Effector CD4-positive, alpha-beta T cell (primary cell): ENCODE results near the gene BTBD10.
"Not testable (repeated sequence)": the region's sequence is repeated elsewhere in the genome, so short reads cannot be mapped to it uniquely, and the experiment has no call there.

Source experiments
- DNase-seq: peaks from one replicate; pipeline ENCODE4 v3.0.0-alpha.2; 2020

BTBD10 gene

DNA sequence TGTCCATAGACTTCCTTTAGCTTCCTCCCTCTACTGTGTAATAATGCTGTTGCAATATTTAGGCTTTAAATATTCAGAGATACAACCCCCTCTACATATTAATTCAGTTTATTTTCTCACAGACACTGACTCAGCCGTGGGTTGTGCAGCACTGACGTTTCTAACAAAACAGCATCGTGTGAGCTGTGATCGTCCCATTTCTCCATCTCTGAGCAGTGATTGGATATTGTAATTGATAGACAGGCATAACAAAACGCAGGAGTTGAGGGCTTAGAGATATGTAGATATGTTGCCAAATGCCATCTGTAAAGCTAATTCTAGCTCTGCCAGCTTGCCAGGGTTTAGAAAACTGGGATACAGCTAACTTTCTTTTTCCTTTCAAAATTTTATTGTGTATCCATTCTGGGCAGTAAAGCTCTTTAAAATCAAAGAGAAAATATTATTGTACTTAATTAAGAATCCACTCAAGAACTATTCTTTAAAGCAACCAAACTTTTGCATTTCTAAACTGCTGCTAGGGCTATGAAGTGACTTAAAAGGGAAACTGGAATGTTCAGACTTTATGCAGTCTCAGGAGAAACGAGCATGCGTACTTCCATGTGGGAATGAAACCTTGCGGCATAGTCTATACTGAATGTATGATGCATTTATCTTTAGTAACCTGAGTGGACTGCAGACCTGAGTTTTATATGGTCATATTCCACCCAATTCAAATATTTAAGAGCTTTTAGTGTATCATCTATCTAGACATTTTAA, 22.7 kb downstream of the BTBD10 start:
- no peak for DNase-seq

DNA sequence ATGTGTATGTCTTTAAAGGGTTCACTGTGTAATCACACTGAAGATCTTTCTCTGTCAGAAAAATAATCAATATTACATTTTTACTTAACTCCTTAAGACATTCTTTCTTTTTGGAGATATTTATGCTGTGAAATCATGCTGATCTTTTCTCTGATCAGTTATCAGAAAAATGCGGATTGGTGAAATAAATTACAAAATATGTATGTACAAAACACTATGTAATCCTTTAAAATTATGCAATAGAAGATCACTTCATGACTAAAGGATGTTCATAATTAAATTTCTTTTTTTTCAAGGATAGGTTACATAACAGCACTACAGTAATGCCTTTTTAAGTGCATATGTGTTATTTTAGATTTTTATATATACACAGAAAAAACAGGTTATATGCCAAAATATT, 24.7 kb downstream of the BTBD10 start:
- no peak for DNase-seq

DNA sequence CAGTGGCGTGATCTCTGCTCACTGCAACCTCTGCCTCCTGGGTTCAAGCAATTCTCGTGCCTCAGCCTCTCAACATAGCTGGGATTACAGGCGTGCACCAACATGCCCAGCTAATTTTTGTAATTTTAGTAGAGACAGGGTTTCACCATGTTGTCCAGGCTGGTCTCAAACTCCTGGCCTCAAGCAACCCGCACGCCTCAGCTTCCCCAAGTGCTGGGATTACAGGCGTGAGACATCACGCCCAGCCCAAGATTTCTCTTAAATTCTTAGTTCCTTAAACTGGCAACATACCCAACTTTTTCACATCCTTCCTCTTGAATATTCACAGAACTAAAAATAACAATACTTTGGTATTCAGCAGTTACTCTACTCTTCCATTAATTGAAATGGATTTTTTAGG, 26.2 kb downstream of the BTBD10 start:
- not testable (repeated sequence) for DNase-seq

DNA sequence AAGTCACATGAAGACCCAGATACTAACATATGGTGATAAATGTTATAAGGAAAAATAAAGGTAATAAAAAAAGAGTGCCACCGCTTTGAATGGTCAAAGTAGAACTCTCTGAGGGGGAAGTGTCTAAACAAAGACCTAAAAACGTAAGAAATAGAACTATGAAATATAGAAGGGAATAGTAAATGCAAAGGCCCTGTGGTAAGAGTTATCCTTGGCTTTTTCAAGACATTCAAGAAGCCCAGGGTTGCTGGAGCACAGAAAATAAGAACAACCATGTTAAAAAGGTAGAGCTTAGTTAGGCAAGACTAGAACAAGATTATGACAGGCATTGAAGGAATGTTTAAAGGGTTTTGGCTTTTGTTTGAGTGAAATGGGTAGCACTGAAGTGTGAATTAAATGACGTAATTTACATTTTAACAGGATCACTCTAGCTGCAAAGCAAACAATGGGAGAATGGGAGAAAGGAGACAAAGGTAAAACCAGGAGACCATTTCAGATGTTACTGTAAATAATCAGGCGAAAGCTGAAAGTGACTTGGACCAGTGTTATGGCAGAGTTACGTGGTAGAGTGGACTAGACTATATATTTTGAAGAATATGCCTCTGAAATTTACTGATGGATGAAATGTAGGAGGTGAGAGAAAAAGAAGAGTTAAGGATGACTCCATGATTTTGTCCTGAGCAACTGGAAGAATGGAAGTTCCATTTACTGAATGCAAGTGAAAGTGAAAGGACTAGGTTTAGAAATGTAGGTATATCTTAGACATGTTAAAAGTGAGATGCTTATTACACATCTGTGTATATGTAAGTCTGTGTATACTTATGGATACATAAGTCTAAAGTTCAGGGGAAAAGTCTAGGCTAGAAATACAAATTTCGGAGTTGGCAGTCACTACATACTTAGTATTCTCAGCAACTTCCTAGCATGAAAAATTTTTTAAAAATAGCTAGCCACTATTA, 28.5 kb downstream of the BTBD10 start:
- DNase-seq, result no peak

DNA sequence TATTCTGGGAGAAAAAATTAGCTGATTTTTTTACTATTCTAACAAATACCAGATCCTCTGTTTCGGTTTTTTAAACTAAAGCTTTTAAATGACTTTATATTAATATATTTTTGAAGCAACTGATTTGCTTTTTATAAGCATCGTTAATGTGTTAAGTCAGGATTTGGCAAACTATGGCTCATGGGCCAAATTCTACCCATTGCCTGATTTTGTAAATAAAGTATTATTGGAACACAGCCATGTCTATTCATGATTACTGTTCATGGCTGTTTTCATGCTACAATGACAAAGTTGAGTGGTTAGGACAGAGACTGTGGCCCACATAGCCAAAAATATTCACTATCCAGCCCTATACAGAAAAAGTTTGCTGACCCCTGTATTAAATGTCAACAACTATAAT, 29.6 kb downstream of the BTBD10 start:
- DNase-seq, result no peak

DNA sequence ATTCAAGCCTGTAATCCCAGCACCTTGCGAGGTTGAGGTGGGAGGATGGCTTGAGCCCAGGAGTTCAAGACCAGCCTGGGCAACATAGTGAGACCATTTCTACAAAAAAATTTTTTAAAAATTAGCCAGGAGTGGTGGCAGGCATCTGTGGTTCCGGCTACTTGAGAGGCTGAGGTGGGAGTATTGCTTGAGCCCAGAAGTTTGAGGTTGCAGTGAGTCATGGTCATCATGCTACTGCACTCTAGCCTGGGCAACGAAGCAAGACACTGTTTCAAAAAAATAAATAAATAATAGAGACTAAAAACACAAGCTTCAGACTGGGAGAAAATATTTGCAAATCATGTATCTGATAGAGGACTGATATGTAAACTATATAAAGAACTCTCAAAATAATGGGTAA, 33.2 kb downstream of the BTBD10 start:
- no peak for DNase-seq

DNA sequence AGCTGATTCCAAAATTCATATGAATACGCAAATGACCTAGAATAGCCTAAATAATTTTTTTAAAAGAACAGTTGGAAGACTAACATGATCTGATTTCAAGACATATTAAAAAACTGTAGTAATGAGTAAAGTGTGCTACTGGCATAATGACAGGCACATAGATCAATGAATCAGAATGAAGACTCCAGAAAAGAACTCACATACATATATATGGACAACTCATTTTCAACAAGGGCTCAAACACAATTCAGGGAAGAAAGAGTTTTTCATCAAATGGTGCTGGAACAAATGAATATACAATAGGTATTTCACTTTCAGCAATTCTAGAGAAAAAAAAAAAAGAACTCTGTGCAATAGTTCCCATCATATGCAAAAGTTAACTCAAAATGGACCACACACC, 33.7 kb downstream of the BTBD10 start:
- DNase-seq, result no peak

DNA sequence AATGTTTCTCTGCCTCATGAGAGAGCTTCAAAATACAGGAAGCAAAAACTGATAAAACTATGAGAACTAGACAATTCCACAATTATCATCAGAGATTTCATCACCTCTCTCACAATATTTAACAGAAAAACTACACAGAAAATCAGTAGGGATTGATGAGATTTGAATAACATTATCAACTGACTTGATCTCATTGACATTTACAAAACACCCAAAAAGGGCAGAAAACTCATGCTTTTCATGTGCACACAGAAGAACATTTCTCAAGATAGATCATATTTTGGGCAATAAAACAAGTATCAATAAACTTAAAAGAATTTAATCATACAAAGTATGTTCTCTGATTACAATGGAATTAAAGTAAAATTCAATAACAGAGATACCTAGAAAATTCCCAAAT, 35.6 kb downstream of the BTBD10 start:
- DNase-seq, result no peak

DNA sequence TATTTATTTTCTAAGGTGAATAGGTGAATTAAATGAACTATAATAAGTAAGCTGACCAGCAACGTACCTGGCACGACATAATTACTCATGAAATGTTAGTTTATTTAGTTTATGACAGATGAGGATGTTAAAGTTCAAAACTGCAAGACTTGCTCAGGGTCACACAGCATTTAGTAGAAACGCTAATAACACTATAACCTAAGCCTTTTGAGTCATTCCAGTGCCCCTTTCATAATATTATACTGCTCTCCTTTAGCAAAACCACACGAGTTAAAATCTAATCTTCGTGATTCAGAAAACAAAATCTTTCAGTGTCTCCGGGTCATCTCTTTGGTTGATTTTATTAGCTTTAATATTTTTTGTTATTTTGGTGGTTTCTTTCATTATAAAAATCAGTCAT, 39.6 kb downstream of the BTBD10 start:
- no peak for DNase-seq

DNA sequence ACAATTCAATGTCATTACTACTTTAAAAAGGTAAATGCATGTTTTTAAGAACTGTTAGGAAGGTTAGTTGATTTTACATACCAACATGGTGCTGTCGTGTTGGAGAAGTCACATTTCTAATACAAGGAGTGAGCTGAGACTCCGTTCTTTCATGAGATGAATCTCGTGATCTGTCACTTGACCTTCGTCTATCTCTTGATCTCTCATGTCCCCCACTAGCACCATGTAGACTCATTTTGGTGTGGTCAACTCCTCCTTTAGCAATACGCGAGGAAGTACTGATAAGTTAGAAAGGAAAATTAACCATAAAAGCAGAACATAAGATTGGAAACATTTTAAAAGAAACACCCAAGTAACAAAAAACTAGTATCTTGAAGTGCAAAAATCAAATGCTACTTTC, 41.5 kb downstream of the BTBD10 start:
- no peak for DNase-seq

DNA sequence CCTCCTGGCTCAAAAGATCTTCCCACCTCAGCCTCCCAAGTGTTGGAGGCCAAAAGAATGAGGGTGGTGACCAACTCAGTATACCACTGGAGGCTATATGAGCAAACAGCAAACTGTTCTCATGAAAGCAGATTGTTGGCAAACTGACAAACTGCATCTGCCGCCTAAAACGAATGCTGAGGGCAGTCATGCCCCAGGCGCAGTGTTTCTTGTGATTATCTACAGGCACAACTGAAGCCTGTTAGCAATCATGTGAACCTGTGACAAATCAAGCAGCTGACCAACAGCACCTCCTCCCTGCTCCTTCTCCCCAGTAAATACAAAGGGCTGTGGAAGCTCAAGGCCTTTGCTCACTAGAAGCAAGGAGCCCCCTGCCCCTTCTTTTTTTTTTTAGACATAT, 47.8 kb downstream of the BTBD10 start:
- DNase-seq, result no peak

DNA sequence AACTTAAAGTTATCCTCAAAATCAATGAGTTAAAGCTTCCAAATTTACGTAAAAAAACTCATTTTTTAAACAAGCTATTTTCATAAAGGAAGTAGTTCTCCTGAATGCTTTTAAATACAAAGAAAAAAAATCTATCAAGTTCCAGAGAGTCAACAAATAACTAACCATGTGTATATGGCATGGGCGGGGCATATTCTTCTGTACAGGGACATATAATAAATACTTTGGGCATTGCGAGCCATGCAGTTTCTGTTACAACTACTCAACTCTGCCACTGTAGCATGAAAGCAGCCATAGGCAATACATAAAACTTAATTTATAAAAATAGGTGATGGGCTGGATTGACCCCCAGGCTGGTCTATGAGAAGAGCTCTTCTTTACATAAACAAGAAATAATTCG, 57.8 kb downstream of the BTBD10 start:
- no peak for DNase-seq

DNA sequence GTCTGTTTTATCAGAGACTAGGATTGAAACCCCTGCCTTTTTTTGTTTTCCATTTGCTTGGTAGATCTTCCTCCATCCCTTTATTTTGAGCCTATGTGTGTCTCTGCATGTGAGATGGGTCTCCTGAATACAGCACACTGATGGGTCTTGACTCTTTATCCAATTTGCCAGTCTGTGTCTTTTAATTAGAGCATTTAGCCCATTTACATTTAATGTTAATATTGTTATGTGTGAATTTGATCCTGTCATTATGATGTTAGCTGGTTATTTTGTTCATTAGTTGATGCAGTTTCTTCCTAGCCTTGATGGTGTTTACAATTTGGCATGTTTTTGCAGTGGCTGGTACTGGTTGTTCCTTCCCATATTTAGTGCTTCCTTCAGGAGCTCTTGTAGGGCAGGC, 64.7 kb downstream of the BTBD10 start:
- DNase-seq, result not testable (repeated sequence)

DNA sequence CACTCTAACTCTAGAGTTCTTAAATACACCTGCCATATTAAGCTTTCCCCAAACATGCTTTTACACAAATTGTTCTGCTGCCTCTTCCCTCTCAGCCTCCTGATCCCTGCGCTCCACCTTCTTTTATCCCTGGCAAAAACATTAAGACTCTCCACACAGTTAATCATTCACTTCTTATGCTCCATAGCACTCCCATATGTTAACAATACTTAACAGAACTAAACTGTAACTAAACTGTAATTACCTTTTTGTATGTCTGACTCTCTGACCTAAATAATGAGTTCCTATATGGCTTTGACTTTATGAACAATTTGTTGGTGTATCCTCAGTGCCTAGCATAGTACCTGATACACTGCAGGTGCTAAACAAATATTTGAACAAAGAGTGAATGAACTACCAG, 71.8 kb downstream of the BTBD10 start:
- DNase-seq, result no peak

DNA sequence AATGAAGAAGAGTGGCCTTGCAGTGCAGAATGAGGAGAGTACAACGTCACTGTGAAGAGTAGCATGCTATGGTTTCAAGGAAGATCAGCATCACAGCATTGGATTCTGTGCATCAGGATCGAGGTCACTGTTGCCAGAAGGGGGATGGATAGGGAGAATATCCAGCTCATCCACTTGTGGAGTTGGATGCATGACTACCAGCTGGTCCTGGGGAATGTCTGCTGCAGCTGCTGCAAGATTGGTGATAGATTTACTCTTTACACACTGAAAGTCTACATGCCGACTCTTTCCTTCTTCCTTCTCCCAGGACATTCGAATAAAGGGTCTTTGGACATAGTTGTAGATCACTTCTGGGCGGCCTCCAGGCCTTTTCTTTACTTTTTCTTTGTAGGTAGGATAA, 74.3 kb downstream of the BTBD10 start:
- DNase-seq, result no peak

DNA sequence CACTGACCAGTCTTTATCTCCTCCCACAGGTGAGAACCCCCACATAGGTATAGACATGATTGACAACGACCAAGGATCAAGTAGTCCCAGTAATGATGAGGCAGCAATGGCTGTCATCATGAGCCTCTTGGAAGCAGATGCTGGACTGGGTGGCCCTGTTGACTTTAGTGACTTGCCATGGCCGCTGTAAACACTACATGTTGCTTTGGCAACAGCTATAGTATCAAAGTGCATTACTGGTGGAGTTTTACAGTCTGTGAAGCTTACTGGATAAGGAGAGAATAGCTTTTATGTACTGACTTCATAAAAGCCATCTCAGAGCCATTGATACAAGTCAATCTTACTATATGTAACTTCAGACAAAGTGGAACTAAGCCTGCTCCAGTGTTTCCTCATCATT, 76.5 kb downstream of the BTBD10 start:
- no peak for DNase-seq

DNA sequence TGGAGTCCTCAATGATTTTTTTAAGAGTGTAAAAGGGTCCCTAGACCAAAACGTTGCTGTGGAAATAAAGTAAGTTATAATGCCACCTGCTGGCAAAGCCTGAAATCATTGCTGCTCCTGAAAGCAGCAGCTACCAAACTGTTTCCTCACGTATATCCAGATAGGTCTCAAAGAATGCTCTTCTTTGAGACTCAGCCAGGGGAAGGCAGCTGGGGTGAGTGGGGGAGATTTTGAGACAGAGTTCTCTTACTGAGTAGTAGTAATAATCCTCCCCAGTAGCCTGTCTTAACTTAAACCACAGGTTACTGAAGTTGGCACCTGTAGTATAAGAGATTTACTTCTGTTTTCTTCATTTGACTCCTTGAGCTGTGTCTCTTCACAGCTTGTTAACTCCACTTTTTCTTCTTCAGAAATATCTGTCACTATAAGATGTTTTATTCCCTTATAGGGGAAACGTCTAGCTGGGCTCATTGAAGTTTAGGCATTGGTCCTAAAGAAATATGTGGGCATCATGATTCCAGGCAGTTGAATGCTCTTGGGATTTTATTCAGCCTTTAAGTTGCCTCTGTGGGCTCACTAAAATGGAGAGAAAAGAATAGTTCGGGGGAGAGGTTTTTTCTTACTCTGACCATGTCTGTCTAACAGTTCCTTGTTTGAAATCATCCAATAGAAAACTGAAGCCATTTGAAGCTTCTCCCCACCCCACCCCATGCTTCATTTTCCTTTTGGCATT, 77.9 kb downstream of the BTBD10 start:
- DNase-seq, result no peak

DNA sequence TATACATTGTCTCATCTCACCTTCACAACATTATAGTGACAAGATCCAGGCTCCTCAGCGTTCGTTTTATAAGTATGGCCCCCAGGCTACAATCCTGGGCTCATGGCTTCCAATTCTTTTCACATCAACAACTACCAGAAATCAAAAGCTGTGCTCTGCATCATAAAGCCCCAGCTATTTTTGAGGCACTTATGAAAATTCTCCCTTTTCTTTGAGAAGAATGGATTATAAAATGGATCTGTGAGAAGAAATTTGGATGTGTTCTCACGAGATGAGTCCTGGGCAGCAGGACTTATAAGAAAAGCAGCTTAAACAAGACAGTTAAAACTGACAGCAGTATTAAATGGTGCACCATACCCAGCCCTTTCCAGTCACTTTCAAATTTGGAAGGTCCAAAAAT, 80.3 kb downstream of the BTBD10 start:
- DNase-seq, result no peak

DNA sequence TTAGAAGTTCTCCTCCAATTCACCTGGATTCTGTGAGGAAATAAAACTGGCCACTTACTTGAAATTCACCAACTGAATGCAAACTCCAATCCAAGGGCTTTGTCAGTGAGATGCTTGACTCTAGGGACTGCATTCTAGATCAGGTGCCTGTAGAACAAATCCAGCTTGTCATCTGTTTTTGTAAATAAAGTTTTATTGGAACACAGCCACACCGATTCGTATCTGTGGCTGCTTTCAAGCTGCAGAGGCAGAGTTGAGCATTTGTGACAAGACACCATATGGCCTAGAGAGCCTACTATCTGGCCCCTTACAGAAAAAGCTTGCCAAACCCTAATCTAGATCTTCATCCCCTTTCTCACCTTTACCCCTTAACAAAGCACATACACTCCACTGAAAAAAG, 82.3 kb downstream of the BTBD10 start:
- no peak for DNase-seq

DNA sequence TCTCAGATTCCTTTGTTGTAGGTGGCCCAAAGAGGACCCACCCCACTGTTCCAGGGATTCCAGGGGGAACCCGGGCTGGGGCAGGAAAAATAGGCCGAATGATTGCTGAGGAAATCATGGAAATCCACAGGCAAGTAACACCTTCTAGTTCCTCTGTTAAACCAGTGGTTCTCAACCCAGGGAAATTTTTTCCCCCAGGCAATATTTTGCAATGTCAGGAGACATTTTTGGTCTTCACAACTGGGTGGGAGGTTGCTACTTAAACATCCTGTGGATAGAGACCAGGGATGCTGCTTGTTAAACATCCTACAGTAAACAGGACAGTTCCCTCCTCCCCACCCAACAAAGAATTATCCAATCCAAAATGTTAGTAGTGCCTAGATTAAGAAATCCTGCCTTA, 84.7 kb downstream of the BTBD10 start:
- no peak for DNase-seq

DNA sequence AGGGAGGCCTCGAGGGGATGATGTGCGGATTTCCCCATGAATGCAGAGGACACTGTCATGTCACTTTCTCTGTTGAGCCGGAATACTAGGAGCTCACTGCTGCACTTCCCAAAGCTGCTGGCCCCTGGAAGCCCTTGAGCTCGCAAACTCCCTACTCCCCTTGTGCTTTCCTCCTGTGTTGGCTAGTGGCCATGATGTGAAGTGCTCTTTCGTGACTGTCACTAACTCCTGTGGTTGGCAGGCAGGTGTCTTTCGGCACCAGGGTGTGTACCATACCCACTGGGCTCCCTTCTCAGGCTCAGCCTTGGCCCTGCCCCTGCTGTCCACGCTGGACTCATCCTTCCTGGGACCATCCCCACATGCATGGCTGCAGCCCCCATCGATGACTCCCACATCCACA, 86.2 kb downstream of the BTBD10 start:
- DNase-seq, result no peak

DNA sequence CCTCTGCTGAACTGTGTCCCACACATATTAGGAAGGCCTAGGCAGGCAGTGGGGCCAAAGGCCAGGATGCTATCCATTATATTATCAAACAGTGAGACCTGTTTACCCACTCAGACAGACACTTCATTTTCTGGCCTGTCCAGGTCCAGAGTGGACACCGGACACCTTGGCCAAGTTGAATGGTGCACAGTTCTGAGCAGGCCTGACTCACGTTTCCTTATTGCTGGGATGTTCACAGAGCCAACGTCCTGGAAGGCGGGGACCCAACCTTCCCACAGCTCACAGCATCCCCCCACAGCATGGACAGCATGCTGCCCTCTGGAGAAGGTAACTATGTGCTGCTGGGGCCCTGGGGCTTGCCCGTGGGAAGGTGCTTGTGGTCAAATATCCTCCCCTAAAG, 86.6 kb downstream of the BTBD10 start:
- no peak for DNase-seq

DNA sequence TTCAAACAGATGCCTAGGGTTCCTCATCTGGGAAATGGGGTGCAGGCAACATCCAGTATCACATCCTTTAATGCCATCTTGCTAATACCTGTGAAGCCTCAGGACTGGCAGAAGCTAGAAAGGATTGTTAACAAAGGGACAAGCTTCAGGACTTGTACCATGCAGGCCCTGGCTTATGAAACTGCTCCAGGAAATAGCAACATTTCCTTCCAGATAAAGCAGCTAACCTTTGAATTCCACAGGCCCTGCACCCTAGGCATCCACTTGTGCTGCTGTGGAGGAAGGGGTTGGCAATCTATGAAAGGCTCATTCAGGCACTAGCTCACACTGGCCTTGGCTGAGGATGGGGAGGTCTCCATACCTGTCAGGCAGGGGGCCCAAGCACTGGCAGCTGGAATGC, 87.2 kb downstream of the BTBD10 start:
- no peak for DNase-seq

DNA sequence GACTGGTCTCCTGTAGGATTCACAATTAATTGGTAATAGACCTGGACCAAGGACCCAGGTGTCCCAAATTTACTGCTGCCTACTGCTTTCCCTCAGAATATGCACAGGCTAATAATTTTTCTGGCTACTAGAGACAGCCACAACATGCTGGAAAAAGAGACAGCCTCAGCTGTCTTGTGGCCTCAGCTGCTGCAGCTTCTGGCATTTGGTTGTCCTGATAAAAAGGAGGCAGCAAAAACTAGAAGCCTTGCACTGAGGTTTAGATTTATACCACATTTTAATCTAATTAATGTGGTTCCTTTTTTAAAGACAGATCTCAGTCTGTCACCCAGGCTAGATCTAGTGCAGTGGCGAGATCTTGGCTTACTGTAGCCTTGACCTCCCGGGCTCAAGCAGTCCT, 89.8 kb downstream of the BTBD10 start:
- DNase-seq, result no peak
